WTC11 (cell line): ENCODE measurements around the gene CCT6A. TPM values are rescaled to one million over a fixed set of nuclear protein-coding genes. Genes with fewer than 3 reads are reported as not detected.
"Not testable (repeated sequence)": the region's sequence is repeated elsewhere in the genome, so short reads cannot be mapped to it uniquely, and the experiment has no call there.

Experiments
- ATAC-seq: fragments of 200-7000 bp; cut with Tn5 transposase; 2 replicates; pipeline ENCODE4 v1.10.0; 2021; ENCODE audit warnings: mild to moderate bottlenecking, moderate library complexity
- CTCF ChIA-PET: fragments of 300-600 bp; sonication (Branson Sonifier 250); formaldehyde crosslinking; loops from one replicate; lab custom pipeline; 2021; ENCODE audit warnings: antibody characterized with exemption; lab: Charles Lee
- POLR2A ChIA-PET: fragments of 350-600 bp; sonication (Branson Sonifier 250); formaldehyde crosslinking; loops from one replicate; lab custom pipeline; 2021; ENCODE audit warnings: antibody characterized with exemption; lab: Charles Lee
- DNase-seq: peaks from one replicate; pipeline ENCODE4 v3.0.0; 2021; ENCODE audit warnings: low spot score
- H3K27ac Mint-ChIP-seq: 2 replicates; pipeline ENCODE4 v1.8.0; 2021; ENCODE audit warnings: mixed read lengths
- H3K27me3 Mint-ChIP-seq: 2 replicates; pipeline ENCODE4 v1.8.0; 2021; ENCODE audit warnings: low read depth, mild to moderate bottlenecking, moderate library complexity, mixed read lengths
- H3K36me3 Mint-ChIP-seq: 2 replicates; pipeline ENCODE4 v1.8.0; 2021; ENCODE audit warnings: mixed read lengths
- H3K4me1 Mint-ChIP-seq: 2 replicates; pipeline ENCODE4 v1.8.0; 2022; ENCODE audit warnings: mixed read lengths
- H3K4me3 Mint-ChIP-seq: 2 replicates; pipeline ENCODE4 v1.8.0; 2021; ENCODE audit warnings: mild to moderate bottlenecking, moderate library complexity, mixed read lengths
- H3K9me3 Mint-ChIP-seq: 2 replicates; pipeline ENCODE4 v1.8.0; 2021; ENCODE audit warnings: mixed read lengths
- FOXP1 ChIP-seq: sonication (generic); formaldehyde crosslinking; IDR thresholded peaks from 2 replicates; pipeline ENCODE4 v1.8.0; 2022; ENCODE audit warnings: missing genetic modification reagents, mild to moderate bottlenecking, moderate library complexity, borderline replicate concordance
- HMGA2 ChIP-seq: fragments of 250-450 bp; sonication (Bioruptor Pico); IDR thresholded peaks from 2 replicates; pipeline ENCODE4 v1.4.0; 2021; ENCODE audit warnings: mild to moderate bottlenecking, moderate library complexity
- KAT7 ChIP-seq: sonication (generic); formaldehyde crosslinking; IDR thresholded peaks from 2 replicates; pipeline ENCODE4 v1.8.1; 2023; ENCODE audit warnings: missing genetic modification reagents, mild to moderate bottlenecking, borderline replicate concordance
- total RNA-seq: library from RNA; stranded (reverse); gene quantifications from 3 replicates; pipeline ENCODE4 v1.2.3, GENCODE V29; 2021
- TF ChIP-seq, protein P1 (sequence below): fragments of 200-600 bp; IDR thresholded peaks from 2 replicates; pipeline ENCODE4 v1.8.0; 2022; ENCODE audit warnings: antibody characterized with exemption
- TF ChIP-seq, protein P2 (sequence below): sonication (generic); formaldehyde crosslinking; IDR thresholded peaks from 2 replicates; pipeline ENCODE4 v1.8.1; 2022; ENCODE audit warnings: low read depth, mild to moderate bottlenecking, moderate library complexity, missing genetic modification reagents, borderline replicate concordance
- TF ChIP-seq, protein P3 (sequence below): sonication (generic); formaldehyde crosslinking; IDR thresholded peaks from 2 replicates; pipeline ENCODE4 v1.8.1; 2023; ENCODE audit warnings: mild to moderate bottlenecking, missing genetic modification reagents
- TF ChIP-seq, protein P4 (sequence below): sonication (generic); formaldehyde crosslinking; IDR thresholded peaks from 2 replicates; pipeline ENCODE4 v1.8.0; 2022; ENCODE audit warnings: mild to moderate bottlenecking, missing genetic modification reagents
- TF ChIP-seq, protein P5 (sequence below): sonication (generic); formaldehyde crosslinking; IDR thresholded peaks from 2 replicates; pipeline ENCODE4 v1.8.1; 2023; ENCODE audit warnings: mild to moderate bottlenecking, missing genetic modification reagents, moderate library complexity

Gene CCT6A
- total RNA-seq, 1 experiment from 2014 or later = 246 TPM

DNA sequence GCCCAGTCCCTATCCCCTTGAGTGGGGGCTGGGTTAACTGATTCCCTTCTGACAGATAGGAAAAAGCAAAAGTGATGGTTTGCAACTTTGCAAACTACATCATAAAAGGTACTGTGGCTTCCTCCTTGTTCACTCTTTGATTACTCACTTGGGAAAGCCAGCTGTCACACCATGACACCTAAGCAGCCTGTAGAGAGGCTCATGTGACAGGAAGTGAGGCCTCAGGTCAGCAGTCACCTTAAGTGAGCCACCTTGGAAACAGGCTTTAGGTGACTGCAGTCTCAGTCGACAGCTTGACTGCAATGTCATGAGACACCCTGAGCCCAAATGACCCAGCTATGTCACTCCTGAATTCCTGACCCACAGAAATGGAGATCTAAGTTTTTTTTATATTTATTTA lies 59.0 kb downstream of the CCT6A start (continued):
- TF ChIP-seq, protein P1, sequence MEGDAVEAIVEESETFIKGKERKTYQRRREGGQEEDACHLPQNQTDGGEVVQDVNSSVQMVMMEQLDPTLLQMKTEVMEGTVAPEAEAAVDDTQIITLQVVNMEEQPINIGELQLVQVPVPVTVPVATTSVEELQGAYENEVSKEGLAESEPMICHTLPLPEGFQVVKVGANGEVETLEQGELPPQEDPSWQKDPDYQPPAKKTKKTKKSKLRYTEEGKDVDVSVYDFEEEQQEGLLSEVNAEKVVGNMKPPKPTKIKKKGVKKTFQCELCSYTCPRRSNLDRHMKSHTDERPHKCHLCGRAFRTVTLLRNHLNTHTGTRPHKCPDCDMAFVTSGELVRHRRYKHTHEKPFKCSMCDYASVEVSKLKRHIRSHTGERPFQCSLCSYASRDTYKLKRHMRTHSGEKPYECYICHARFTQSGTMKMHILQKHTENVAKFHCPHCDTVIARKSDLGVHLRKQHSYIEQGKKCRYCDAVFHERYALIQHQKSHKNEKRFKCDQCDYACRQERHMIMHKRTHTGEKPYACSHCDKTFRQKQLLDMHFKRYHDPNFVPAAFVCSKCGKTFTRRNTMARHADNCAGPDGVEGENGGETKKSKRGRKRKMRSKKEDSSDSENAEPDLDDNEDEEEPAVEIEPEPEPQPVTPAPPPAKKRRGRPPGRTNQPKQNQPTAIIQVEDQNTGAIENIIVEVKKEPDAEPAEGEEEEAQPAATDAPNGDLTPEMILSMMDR = no peak
- TF ChIP-seq HMGA2 (CRISPR knock-in tag) (no peak), KAT7 (CRISPR knock-in tag) (no peak), FOXP1 (CRISPR knock-in tag) (no peak)
- TF ChIP-seq, protein P2, sequence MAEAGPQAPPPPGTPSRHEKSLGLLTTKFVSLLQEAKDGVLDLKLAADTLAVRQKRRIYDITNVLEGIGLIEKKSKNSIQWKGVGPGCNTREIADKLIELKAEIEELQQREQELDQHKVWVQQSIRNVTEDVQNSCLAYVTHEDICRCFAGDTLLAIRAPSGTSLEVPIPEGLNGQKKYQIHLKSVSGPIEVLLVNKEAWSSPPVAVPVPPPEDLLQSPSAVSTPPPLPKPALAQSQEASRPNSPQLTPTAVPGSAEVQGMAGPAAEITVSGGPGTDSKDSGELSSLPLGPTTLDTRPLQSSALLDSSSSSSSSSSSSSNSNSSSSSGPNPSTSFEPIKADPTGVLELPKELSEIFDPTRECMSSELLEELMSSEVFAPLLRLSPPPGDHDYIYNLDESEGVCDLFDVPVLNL (CRISPR knock-in tag) = no peak
- TF ChIP-seq, protein P3, sequence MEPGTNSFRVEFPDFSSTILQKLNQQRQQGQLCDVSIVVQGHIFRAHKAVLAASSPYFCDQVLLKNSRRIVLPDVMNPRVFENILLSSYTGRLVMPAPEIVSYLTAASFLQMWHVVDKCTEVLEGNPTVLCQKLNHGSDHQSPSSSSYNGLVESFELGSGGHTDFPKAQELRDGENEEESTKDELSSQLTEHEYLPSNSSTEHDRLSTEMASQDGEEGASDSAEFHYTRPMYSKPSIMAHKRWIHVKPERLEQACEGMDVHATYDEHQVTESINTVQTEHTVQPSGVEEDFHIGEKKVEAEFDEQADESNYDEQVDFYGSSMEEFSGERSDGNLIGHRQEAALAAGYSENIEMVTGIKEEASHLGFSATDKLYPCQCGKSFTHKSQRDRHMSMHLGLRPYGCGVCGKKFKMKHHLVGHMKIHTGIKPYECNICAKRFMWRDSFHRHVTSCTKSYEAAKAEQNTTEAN (CRISPR knock-in tag) = no peak
- TF ChIP-seq, protein P4, sequence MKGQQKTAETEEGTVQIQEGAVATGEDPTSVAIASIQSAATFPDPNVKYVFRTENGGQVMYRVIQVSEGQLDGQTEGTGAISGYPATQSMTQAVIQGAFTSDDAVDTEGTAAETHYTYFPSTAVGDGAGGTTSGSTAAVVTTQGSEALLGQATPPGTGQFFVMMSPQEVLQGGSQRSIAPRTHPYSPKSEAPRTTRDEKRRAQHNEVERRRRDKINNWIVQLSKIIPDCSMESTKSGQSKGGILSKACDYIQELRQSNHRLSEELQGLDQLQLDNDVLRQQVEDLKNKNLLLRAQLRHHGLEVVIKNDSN (CRISPR knock-in tag) = no peak
- TF ChIP-seq, protein P5, sequence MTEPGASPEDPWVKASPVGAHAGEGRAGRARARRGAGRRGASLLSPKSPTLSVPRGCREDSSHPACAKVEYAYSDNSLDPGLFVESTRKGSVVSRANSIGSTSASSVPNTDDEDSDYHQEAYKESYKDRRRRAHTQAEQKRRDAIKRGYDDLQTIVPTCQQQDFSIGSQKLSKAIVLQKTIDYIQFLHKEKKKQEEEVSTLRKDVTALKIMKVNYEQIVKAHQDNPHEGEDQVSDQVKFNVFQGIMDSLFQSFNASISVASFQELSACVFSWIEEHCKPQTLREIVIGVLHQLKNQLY (CRISPR knock-in tag) = no peak
- TF ChIP-seq, all 79 proteins: peak for 0

DNA sequence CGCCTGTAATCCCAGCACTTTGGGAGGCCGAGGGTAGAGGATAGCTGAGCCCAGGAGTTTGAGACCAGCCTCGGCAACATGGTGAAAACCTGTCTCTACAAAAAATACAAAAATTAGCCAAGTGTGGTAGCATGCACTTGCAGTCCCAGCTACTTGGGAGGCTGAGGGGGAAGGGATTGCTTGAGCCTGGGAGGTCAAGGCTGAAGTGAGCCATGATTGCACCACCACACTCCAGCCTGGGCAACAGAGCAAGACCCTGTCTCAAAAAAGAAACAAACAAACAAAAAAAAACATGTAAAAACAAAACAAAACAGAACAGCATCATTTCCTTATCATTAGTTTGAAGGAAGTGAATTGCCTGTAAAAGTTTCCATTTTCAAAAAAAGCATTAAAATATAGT lies 60.7 kb downstream of the CCT6A start:
- peaks cover 45% of the 10 kb centered on the region for H3K9me3 Mint-ChIP-seq
- POLR2A ChIA-PET, CTCF ChIA-PET: not testable (repeated sequence)

More for the DNA sequence above, 60.7 kb downstream of the CCT6A start:
- ATAC-seq, H3K27me3 Mint-ChIP-seq, H3K4me3 Mint-ChIP-seq, H3K4me1 Mint-ChIP-seq, DNase-seq, H3K27ac Mint-ChIP-seq: not testable (repeated sequence)
- H3K36me3 Mint-ChIP-seq = peaks cover 39% of the 10 kb centered on the region

Other genes with a start within 250 kb of the CCT6A start
- gene SEPTIN14, start 189.0 kb upstream of the CCT6A start, total RNA-seq = 0.07 to 0.09 TPM (median 0.07 TPM) in 3 replicates
- gene ZNF713, start 164.3 kb upstream of the CCT6A start, total RNA-seq = 2.5 to 3.1 TPM (median 2.5 TPM) in 3 replicates
- gene MRPS17, start 99.9 kb upstream of the CCT6A start, total RNA-seq = 23.5 to 25.9 TPM (median 25.6 TPM) in 3 replicates
- gene NIPSNAP2, start 87.2 kb upstream of the CCT6A start, total RNA-seq = 38.5 to 46.3 TPM (median 42.6 TPM) in 3 replicates
- 43.7 to 49.3 TPM (median 49.2 TPM) in 3 replicates for gene PSPH, start 321 bp upstream of the CCT6A start, total RNA-seq
- 99.6 to 105 TPM (median 99.6 TPM) in 3 replicates for gene SUMF2, start 12.5 kb downstream of the CCT6A start, total RNA-seq
- gene PHKG1, start 41.2 kb downstream of the CCT6A start, total RNA-seq = not detected in 3 replicates
- 2.2 to 2.4 TPM (median 2.2 TPM) in 3 replicates for gene CHCHD2, start 54.7 kb downstream of the CCT6A start, total RNA-seq
- not detected in 3 replicates for gene NUPR2, start 64.7 kb downstream of the CCT6A start, total RNA-seq